ENCODE measurements around the gene CLCN1. TPM values are rescaled to one million over a fixed set of nuclear protein-coding genes. Genes with fewer than 3 reads are reported as not detected.
A peak's percentile ranks its signal among the peaks of the same experiment; 100 is the strongest.

The CLCN1 gene
- polyA plus RNA-seq, 3 donors: 0.04 to 0.76 (median 0.11) TPM

DNA sequence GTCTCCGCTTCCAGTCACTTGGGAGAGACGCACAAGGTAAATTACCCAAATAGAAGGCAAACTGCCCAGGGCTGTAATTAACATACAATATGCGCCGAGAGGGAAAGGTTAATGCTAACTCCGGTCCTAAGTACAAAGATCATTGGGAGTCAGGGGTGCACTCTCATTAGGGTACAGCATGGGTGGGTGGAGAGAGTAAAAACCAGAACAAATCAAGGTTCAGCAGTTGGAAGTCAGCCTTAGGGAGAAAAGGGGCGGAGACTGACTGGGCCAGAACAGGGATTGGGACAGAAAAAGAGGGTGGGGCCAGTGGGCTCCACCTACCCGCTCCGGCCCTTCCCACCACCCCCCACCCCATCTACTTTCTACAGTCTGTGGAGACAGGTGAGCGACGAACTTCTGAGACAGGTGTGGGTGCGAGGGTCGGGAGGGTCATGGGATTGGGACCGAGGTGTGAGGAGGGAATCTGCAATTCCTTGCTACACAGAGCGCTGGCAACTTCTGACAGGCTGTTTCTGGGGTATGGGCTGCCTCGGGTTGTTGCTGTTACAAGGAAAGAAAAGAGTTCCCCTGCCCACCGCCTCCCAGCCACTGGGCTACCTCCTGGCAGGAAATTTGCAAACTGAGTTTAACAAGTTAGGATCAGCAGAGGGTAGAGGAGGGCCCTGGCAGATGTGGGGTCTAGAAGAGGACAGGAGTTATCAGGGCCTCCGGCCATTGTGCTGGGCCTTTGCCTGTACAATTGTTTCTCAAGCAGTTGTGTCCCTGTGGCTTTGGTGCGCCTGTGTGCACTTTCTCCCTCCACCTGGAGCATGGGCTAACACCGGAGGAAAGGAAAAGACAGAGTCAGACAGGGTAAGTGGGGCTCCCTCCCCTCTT, 31.1 kb upstream of the CLCN1 start, which contains the start of gene TMEM139:
Gene TMEM139, plus strand, starts transcription at position 368 of the 879 bp plus-strand sequence. CDS start 1,000 bp downstream, outside the sequence.
- no peak within 1 kb of the TSS for H3K27ac ChIP-seq (ENCODE audit: low read depth in 1 of 2, low read length in 2 of 2)
- no peaks in the 10 kb centered on the region for H3K36me3 ChIP-seq (replicated peaks in 1 of 2; ENCODE audit: control insufficient read depth in 1 of 2, insufficient read depth in 2 of 2, low read length in 2 of 2)
- Mint-ChIP-seq H3K36me3 (peaks cover 0 to 2% of the 10 kb centered on the region in 2 donors), H3K4me3 (peak within 1 kb of the TSS in 1 of 2 donors; percentile 9), H3K9me3 (peaks cover 0 to 2% (median 0%) of the 10 kb centered on the region in 7 donors), H3K27me3 (ENCODE audit: low read depth in 3 of 3) (peaks cover 0 to 3% (median 2%) of the 10 kb centered on the region in 3 donors), H3K27ac (no peak within 1 kb of the TSS), H3K4me1 (peaks cover 28% of the 10 kb centered on the region)
- no peaks in the 10 kb centered on the region for H3K27me3 ChIP-seq (ENCODE audit: control insufficient read depth in 2 of 2, insufficient read depth in 2 of 2, low read length in 2 of 2)
- H3K4me3 ChIP-seq (replicated peaks in 1 of 3; ENCODE audit: low read depth in 2 of 3, low read length in 3 of 3): no peak within 1 kb of the TSS
- no peak for DNase-seq
- peaks cover 5% of the 10 kb centered on the region for H4K20me1 ChIP-seq (ENCODE audit: insufficient read depth, low read length)
- WGBS (ENCODE audit: insufficient coverage): 99% methylated on average over 9 of the region's 19 CpGs
- no peak within 1 kb of the TSS for H3K9ac ChIP-seq (ENCODE audit: insufficient read depth, low read length, poor library complexity, severe bottlenecking)
- intact Hi-C loops (cut with micrococcal nuclease): loop anchor here (5.0 to 10.0 kb wide), 2 partner anchors 43 to 90 kb away; no protein-coding TSS in a partner anchor
- no peak within 1 kb of the TSS for H3K4me2 ChIP-seq (replicated peaks; ENCODE audit: extremely low read depth, low read length, poor library complexity, severe bottlenecking)
- no peak within 1 kb of the TSS for H2AFZ ChIP-seq (ENCODE audit: insufficient read depth, low read depth, low read length, poor library complexity, severe bottlenecking)
- TF ChIP-seq, protein P1, sequence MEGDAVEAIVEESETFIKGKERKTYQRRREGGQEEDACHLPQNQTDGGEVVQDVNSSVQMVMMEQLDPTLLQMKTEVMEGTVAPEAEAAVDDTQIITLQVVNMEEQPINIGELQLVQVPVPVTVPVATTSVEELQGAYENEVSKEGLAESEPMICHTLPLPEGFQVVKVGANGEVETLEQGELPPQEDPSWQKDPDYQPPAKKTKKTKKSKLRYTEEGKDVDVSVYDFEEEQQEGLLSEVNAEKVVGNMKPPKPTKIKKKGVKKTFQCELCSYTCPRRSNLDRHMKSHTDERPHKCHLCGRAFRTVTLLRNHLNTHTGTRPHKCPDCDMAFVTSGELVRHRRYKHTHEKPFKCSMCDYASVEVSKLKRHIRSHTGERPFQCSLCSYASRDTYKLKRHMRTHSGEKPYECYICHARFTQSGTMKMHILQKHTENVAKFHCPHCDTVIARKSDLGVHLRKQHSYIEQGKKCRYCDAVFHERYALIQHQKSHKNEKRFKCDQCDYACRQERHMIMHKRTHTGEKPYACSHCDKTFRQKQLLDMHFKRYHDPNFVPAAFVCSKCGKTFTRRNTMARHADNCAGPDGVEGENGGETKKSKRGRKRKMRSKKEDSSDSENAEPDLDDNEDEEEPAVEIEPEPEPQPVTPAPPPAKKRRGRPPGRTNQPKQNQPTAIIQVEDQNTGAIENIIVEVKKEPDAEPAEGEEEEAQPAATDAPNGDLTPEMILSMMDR (IDR thresholded peaks at IDR 0.05): no peak
- H3K79me2 ChIP-seq (ENCODE audit: insufficient read depth, low read length): peaks cover 17% of the 10 kb centered on the region
- peaks cover 16 to 27% of the 10 kb centered on the region in 2 donors for H3K4me1 ChIP-seq (ENCODE audit: control insufficient read depth in 1 of 2, insufficient read depth in 2 of 2, low read length in 2 of 2)
- H3K9me3 ChIP-seq (replicated peaks in 1 of 2; ENCODE audit: control insufficient read depth in 1 of 2, insufficient read depth in 1 of 2, low read length in 2 of 2): no peaks in the 10 kb centered on the region

DNA sequence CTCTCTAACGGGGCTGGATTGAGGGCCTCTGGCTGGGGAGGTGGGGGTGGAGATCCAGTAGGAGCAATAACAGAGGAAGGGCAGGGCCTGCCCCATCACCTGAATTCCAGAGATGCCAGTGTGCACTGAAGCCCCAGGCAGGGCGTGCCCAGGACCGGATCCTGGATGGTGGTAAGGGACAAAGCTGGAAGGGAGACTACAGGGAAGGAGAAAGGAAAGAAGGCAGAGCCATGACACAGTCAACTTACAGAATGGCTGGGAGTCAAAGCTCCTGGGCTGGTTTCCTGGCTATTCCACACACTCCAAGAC, 30.5 kb upstream of the CLCN1 start:
- no peak for DNase-seq
- no peak overlapping the region for H3K27ac Mint-ChIP-seq
- intact Hi-C loops (cut with micrococcal nuclease): loop anchor here (5.0 to 10.0 kb wide), 2 partner anchors 43 to 89 kb away; no protein-coding TSS in a partner anchor
- peaks cover 0 to 2% (median 0%) of the 10 kb centered on the region in 7 donors for H3K9me3 Mint-ChIP-seq
- Histone ChIP-seq H3K4me3 (replicated peaks in 1 of 3; ENCODE audit: low read depth in 2 of 3, low read length in 3 of 3) (no peak overlapping the region), H3K79me2 (ENCODE audit: insufficient read depth, low read length) (peaks cover 23% of the 10 kb centered on the region), H4K20me1 (ENCODE audit: insufficient read depth, low read length) (peaks cover 11% of the 10 kb centered on the region), H2AFZ (ENCODE audit: insufficient read depth, low read depth, low read length, poor library complexity, severe bottlenecking) (no peak overlapping the region), H3K4me2 (replicated peaks; ENCODE audit: extremely low read depth, low read length, poor library complexity, severe bottlenecking) (no peak overlapping the region), H3K27me3 (ENCODE audit: control insufficient read depth in 2 of 2, insufficient read depth in 2 of 2, low read length in 2 of 2) (no peaks in the 10 kb centered on the region), H3K36me3 (replicated peaks in 1 of 2; ENCODE audit: control insufficient read depth in 1 of 2, insufficient read depth in 2 of 2, low read length in 2 of 2) (no peaks in the 10 kb centered on the region), H3K9ac (ENCODE audit: insufficient read depth, low read length, poor library complexity, severe bottlenecking) (no peak overlapping the region), H3K9me3 (replicated peaks in 1 of 2; ENCODE audit: control insufficient read depth in 1 of 2, insufficient read depth in 1 of 2, low read length in 2 of 2) (no peaks in the 10 kb centered on the region), H3K4me1 (ENCODE audit: control insufficient read depth in 1 of 2, insufficient read depth in 2 of 2, low read length in 2 of 2) (peaks cover 22 to 27% of the 10 kb centered on the region in 2 donors), H3K27ac (ENCODE audit: low read depth in 1 of 2, low read length in 2 of 2) (no peak overlapping the region)
- WGBS (ENCODE audit: insufficient coverage): 100% methylated on average over 2 of the region's 3 CpGs
- TF ChIP-seq, protein P1 (IDR thresholded peaks at IDR 0.05): no peak
- peaks cover 28% of the 10 kb centered on the region for H3K4me1 Mint-ChIP-seq
- H3K4me3 Mint-ChIP-seq: peak overlapping the region in 1 of 2 donors; percentile 9
- peaks cover 0 to 3% (median 2%) of the 10 kb centered on the region in 3 donors for H3K27me3 Mint-ChIP-seq (ENCODE audit: low read depth in 3 of 3)
- H3K36me3 Mint-ChIP-seq: peaks cover 0 to 4% of the 10 kb centered on the region in 2 donors
